ENCODE measurements around the gene LCTL. TPM values are rescaled to one million over a fixed set of nuclear protein-coding genes. Genes with fewer than 3 reads are reported as not detected.
A peak's percentile ranks its signal among the peaks of the same experiment; 100 is the strongest.
"Not testable (repeated sequence)": the region's sequence is repeated elsewhere in the genome, so short reads cannot be mapped to it uniquely, and the experiment has no call there.

LCTL gene
- total and polyA plus RNA-seq, 8 donors: not detected

DNA sequence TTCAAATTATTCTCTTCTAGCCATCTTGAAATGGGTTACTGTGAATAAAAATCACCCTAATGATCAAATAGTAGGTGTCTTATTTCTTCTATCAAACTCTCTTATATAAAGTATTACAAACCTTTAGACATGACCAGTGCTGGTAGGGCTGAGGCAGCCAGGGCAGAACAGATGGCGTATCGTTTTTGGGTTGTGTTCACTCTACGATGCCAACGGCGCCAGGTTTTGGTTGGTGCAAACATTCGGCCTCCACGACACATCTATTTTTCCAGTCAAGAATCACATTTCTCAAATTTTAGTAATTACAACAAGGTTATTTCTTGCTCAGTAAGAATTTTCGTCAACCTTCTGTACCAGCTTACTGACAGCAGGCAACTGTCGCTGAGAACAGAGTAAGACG lies 63.3 kb downstream of the LCTL start:
- Histone ChIP-seq H3K36me3 (peaks cover 0 to 49% (median 33%) of the 10 kb centered on the region in 3 donors), H3K27ac (no peak overlapping the region), H3K4me1 (peaks cover 0 to 32% (median 24%) of the 10 kb centered on the region in 3 donors), H3K4me3 (peak overlapping the region in 1 of 4 donors; percentile 68), H3K9me3 (no peaks in the 10 kb centered on the region), H3K27me3 (no peaks in the 10 kb centered on the region)
- 51 to 67% methylated on average over 10 of the region's 10 CpGs for WGBS, 2 donors
- FAIRE-seq: no peak
- no peak for ATAC-seq
- no peak for DNase-seq
- TF ChIP-seq CTCF (IDR thresholded peaks at IDR 0.05): no peak
- intact Hi-C loops (cut with DNase I): no loop called here

DNA sequence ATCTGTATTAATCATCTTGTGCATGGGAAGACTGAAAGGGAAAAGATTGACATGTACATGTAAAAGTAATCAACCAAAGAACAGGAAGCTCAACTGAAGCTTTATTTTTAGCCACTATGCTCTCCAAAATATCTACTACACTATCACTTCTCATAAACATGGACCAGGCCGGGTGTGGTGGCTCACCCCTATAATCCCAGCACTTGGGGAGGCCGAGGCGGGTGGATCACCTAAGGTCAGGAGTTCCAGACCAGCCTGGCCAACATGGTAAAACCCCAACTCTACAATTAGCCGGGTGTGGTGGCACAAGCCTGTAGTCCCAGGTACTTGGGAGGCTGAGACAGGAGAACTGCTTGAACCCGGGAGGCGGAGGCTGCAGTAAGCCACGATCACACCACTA lies 65.5 kb downstream of the LCTL start:
- H3K27ac ChIP-seq; FAIRE-seq; intact Hi-C loops (cut with DNase I); ATAC-seq; DNase-seq; H3K4me3 ChIP-seq; H3K27me3 ChIP-seq; H3K9me3 ChIP-seq: not testable (repeated sequence)
- Histone ChIP-seq H3K4me1 (peaks cover 0 to 39% (median 28%) of the 10 kb centered on the region in 3 donors), H3K36me3 (peaks cover 0 to 49% (median 33%) of the 10 kb centered on the region in 3 donors)
- 86% methylated on average over 7 of the region's 7 CpGs for WGBS, 2 donors

- ATAC-seq: peak in 1 of 4 donors; percentile 11
- Histone ChIP-seq H3K4me1 (peaks cover 0 to 39% (median 28%) of the 10 kb centered on the region in 3 donors), H3K36me3 (peaks cover 0 to 56% (median 33%) of the 10 kb centered on the region in 3 donors), H3K9me3 (no peaks in the 10 kb centered on the region), H3K27me3 (no peaks in the 10 kb centered on the region), H3K4me3 (no peak overlapping the region), H3K27ac (peak overlapping the region in 1 of 4 donors; percentile 80)
- no peak for DNase-seq
- FAIRE-seq: no peak
- intact Hi-C loops (cut with DNase I): loop anchor here in 2 of 3 donors (10.0 kb wide), 1 partner anchor 114 kb away; the partner anchor contains the start of gene MAP2K1 (in 2 of the 2)
- no peak for TF ChIP-seq CTCF (IDR thresholded peaks at IDR 0.05)
- WGBS, 2 donors: 48 to 53% methylated on average over 3 of the region's 3 CpGs
Observed at GRCh38 chr15:66498501-66499386, 67.1 kb downstream of the LCTL start.

Other genes starting within 250 kb of the LCTL start
- 1 to 10 TPM; 2.5 to 4.6 (median 3.4) TPM for gene TIPIN, start 209.3 kb downstream of the LCTL start, total RNA-seq
- 1 to 10 TPM; 2.8 to 5.2 TPM for gene TIPIN, start 209.3 kb downstream of the LCTL start, polyA plus RNA-seq
- 10 to 100 TPM; 10.1 to 23.3 (median 16.4) TPM for gene MAP2K1, start 179.1 kb downstream of the LCTL start, total RNA-seq
- gene MAP2K1, start 179.1 kb downstream of the LCTL start, polyA plus RNA-seq: 10 to 100 TPM in 1 of 2 donors, 1 to 10 TPM in 1; 7.6 to 18.7 TPM
- gene SNAPC5, start 68.2 kb downstream of the LCTL start, total RNA-seq: 10 to 100 TPM in 3 of 6 donors, 1 to 10 TPM in 3; 9.0 to 15.1 (median 11.3) TPM
- 10 to 100 TPM; 20.5 to 21.6 TPM for gene SNAPC5, start 68.2 kb downstream of the LCTL start, polyA plus RNA-seq
- 1,000 to 10,000 TPM; 1,130 to 2,134 (median 1,559) TPM for gene RPL4, start 61.1 kb downstream of the LCTL start, total RNA-seq
- 1,000 to 10,000 TPM; 1,527 to 1,586 TPM for gene RPL4, start 61.1 kb downstream of the LCTL start, polyA plus RNA-seq
- gene ZWILCH, start 60.7 kb downstream of the LCTL start, total RNA-seq: 1 to 10 TPM; 1.8 to 4.2 (median 3.1) TPM
- 1 to 10 TPM; 1.2 to 4.3 TPM for gene ZWILCH, start 60.7 kb downstream of the LCTL start, polyA plus RNA-seq
- gene SMAD6, start 136.2 kb upstream of the LCTL start, total RNA-seq: 10 to 100 TPM in 1 of 6 donors, 1 to 10 TPM in 5; 2.8 to 13.1 (median 3.7) TPM
- gene SMAD6, start 136.2 kb upstream of the LCTL start, polyA plus RNA-seq: 1 to 10 TPM; 2.6 to 2.7 TPM